Renal cortical epithelial cell (primary cell): Measurements from ENCODE around the gene PLA2G7. TPM values are rescaled to one million over a fixed set of nuclear protein-coding genes. Genes with fewer than 3 reads are reported as not detected.

Experiments used
- DNase-seq: peaks from one replicate; pipeline ENCODE4 v3.0.0-alpha.2; 2011; ENCODE audit warnings: low read depth
- total RNA-seq: library from RNA; depleted of rRNA; stranded (reverse); fragments of >200 nt; gene quantifications from 2 replicates; pipeline ENCODE4 v1.2.3, GENCODE V29; 2014

The PLA2G7 gene
- total RNA-seq, 1 donor from 2014 or later, result 0.10 TPM

DNA sequence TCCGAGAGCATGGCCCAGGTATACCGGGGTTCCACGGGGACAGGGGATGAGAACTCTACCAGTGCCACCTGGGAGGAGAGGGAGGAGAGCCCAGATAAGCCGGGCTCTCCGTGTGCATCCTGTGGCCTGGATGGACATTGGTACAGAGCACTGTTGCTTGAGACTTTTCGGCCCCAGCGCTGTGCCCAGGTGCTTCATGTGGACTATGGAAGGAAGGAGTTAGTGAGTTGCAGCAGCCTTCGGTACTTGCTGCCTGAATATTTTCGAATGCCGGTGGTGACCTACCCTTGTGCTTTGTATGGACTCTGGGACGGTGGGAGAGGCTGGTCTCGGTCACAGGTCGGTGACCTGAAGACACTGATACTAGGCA, 46.2 kb downstream of the PLA2G7 start:
- no peak for DNase-seq

GRCh38 chr6:46688117-46688965, 46.8 kb downstream of the PLA2G7 start:
- no peak for DNase-seq

DNA sequence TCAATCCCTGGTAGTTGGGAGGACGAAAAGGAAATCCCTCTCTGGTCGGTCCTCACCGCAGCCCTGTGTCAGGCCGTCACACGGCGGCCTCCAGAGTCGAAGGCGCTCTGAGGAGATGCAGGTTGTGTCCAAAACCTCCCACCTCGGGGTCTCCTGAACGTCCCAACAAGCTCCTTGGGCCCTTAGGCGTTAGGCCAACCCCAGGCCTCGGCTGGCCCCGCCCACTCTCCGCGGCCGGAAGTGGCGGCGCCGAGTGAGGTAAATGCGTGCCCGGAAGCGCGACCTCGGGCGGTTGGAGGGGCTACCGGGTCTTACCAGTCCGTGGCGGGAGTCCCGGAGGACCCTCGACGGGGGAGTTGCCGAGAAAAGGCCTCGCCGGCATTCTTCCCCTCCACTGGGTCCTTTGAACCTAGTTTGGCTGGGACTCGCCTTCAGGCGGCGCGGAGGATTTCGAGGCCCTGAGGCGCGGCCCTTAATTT, 47.5 kb downstream of the PLA2G7 start, which contains the start of gene TDRD6:
Gene TDRD6, plus strand, starts transcription at position 267 of the 479 bp plus-strand sequence. CDS start 244 bp downstream, outside the sequence.
- DNase-seq, result no peak

DNA sequence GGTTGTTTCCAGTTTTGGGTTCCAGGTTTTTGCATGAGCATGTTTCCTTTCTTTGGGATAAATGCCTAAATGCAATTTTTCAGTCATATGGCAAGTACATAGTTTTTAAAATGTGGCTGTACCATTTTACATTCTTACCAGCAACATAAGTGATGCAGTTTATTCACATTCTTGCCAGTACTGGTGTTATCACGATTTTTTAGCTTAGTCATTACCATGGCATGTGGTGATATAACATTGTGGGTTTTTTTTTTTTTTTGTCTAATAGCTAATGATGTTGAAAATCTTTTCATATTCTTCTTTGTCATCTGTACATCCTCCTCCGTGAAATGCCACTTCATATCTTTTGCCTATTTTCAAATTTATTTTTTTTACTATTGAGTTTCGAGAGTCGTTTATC, 50.4 kb downstream of the PLA2G7 start:
- DNase-seq, result peak; percentile 18

- no peak for DNase-seq
Observed at GRCh38 chr6:46677314-46677654, 57.9 kb downstream of the PLA2G7 start.

DNA sequence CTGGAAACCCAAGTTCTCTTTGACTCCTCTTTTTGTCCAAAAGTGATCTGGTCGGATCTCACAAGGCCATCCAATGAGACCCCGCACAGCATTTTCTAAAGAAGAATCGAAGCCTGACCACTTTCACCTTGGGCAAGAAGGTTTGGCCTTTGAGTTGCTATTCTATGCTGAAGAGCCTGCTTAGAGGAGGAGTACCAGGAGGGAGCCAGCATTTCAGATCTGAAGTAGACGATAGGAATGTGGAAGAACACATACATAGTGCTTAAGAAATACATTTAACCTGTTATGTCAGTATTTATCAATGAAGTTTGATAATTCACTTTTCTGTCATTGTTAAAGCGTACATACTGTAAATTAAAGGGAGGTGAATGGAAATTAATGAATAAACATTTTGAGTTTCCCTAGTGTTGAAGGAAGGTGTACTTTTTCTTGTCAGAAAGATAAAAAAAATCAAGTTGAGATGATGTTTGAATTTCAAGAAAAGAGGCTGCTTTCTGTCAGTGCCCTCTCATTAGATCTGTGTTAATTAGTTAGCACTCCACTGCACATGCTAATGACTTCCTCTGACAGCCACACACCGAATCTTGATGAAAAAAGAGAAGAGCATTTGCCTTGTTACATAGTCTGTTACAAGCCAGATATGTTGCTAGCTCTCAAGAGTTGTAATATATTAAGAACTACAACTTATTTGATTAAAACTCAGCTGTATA, 58.4 kb downstream of the PLA2G7 start:
- DNase-seq, result no peak

DNA sequence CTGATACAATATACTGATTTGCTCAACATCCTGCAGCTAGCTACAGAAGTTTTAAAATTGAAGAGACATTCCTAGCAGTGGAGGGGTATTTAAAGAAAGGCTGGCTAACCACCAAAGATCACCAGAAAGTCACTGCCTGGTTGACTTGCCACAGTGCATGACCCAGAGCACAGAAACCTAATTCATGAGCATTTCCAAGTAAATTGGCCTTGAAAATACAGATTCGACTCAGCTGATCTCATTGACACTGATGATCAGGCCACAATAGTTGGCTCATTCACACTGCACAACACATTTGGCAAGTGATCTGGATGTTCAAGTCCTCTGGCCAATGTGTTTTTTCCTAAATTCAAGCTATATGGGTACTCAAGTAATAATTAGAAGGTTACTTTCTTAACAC, 60.8 kb downstream of the PLA2G7 start:
- DNase-seq, result no peak

DNA sequence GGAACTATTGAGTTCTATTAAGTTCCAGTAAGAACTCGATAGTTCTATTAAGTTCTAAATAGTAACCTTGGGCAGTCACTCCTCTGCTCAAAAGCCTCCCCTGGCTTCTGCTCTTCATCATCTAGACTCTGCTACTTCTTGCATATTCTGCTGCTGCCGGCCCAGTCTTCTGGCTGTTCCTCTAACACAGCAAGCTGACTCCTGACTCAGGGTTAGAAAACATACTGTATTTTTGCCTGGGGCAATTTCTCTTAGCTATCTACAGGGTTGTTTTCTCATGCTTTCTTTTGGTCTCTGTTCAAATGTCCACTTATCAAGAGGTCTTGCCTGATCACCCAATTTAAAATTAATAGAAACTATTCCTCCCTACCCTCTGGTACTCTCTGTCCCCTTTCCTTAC, 67.8 kb downstream of the PLA2G7 start:
- no peak for DNase-seq

GRCh38 chr6:46661483-46661882, 73.7 kb downstream of the PLA2G7 start:
- no peak for DNase-seq

DNA sequence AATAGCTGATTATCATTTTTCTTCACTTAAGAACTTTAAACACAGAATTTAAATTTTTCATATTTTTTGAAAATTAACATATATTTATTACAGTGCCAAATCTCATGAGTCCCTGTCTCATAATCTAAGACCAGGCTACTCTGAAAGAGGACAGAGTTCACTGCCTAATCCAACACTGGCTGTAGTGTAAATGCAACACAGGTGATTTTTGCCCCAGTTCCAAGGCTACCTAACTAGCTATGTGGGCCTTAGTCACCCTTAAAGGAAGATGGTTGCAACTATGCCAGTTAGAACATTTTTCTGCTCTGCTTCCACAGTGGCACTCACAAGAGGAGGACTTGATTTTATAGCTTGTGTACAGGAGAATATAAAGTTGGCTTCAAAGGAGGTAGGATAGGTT, 77.5 kb downstream of the PLA2G7 start:
- no peak for DNase-seq

- DNase-seq, result no peak
Observed at GRCh38 chr6:46655803-46656202, 79.4 kb downstream of the PLA2G7 start.

Other genes with a start within 250 kb of the PLA2G7 start
- gene RCAN2, start 243.9 kb downstream of the PLA2G7 start, total RNA-seq, result 1.6 and 3.1 TPM in 2 replicates
- 0.69 and 5.2 TPM in 2 replicates for gene CYP39A1, start 82.6 kb downstream of the PLA2G7 start, total RNA-seq
- 2.3 and 15.3 TPM in 2 replicates for gene SLC25A27, start 82.4 kb downstream of the PLA2G7 start, total RNA-seq
- gene TDRD6, start 47.5 kb downstream of the PLA2G7 start, total RNA-seq, result under 0.01 and 0.35 TPM in 2 replicates
- not detected in 2 replicates for gene ANKRD66, start 11.6 kb upstream of the PLA2G7 start, total RNA-seq
- gene MEP1A, start 58.0 kb upstream of the PLA2G7 start, total RNA-seq, result not detected in 2 replicates
- gene ADGRF5, start 186.6 kb upstream of the PLA2G7 start, total RNA-seq, result 0.17 and 0.70 TPM in 2 replicates